ENCODE results near the gene ALPL.

ALPL gene

GRCh38 chr1:21573971-21574465 lies 64.8 kb downstream of the ALPL start:
- no peaks in the 10 kb centered on the region for H3K4me1 ChIP-seq (ENCODE audit: low read depth, poor library complexity, severe bottlenecking)
- H3K36me3 ChIP-seq (ENCODE audit: insufficient read depth), result no peaks in the 10 kb centered on the region
- H3K4me3 ChIP-seq (IDR thresholded peaks at IDR 0.05; ENCODE audit: insufficient read depth, low read depth, low read length), result no peak overlapping the region
- H3K27ac ChIP-seq, result no peak overlapping the region
- peaks cover 35% of the 10 kb centered on the region; the same call in 1 of the 2 replicates for H3K27me3 ChIP-seq (ENCODE audit: insufficient read depth, low read depth)
- TF ChIP-seq CTCF (conservative IDR thresholded peaks at IDR 0.05; ENCODE audit: low read depth, low read length), result peak; percentile 30; the same call in 1 of the 2 replicates
- H3K79me2 ChIP-seq (ENCODE audit: insufficient read depth, low read depth), result no peaks in the 10 kb centered on the region
- no peak overlapping the region for H3K4me2 ChIP-seq
- no peak overlapping the region for H2AFZ ChIP-seq (ENCODE audit: low read depth)
- no peak overlapping the region for H3K9ac ChIP-seq
- H4K20me1 ChIP-seq (ENCODE audit: insufficient read depth), result no peaks in the 10 kb centered on the region

- H3K9ac ChIP-seq, result no peak overlapping the region
- no peak overlapping the region for H3K4me2 ChIP-seq
- no peak overlapping the region for H3K27ac ChIP-seq
- TF ChIP-seq CTCF (conservative IDR thresholded peaks at IDR 0.05; ENCODE audit: low read depth, low read length), result no peak
- H3K27me3 ChIP-seq (ENCODE audit: insufficient read depth, low read depth), result peaks cover 39% of the 10 kb centered on the region; the same call in 1 of the 2 replicates
- no peaks in the 10 kb centered on the region for H3K4me1 ChIP-seq (ENCODE audit: low read depth, poor library complexity, severe bottlenecking)
- no peak overlapping the region for H3K4me3 ChIP-seq (IDR thresholded peaks at IDR 0.05; ENCODE audit: insufficient read depth, low read depth, low read length)
- H3K79me2 ChIP-seq (ENCODE audit: insufficient read depth, low read depth), result no peaks in the 10 kb centered on the region
- H2AFZ ChIP-seq (ENCODE audit: low read depth), result no peak overlapping the region
- H4K20me1 ChIP-seq (ENCODE audit: insufficient read depth), result no peaks in the 10 kb centered on the region
- no peaks in the 10 kb centered on the region for H3K36me3 ChIP-seq (ENCODE audit: insufficient read depth)
Measured at GRCh38 chr1:21574466-21575151, 65.4 kb downstream of the ALPL start.

GRCh38 chr1:21575351-21575942 lies 66.2 kb downstream of the ALPL start:
- Histone ChIP-seq H3K27me3 (ENCODE audit: insufficient read depth, low read depth) (peaks cover 47% of the 10 kb centered on the region), H3K4me2 (no peak overlapping the region), H3K36me3 (ENCODE audit: insufficient read depth) (no peaks in the 10 kb centered on the region), H3K4me3 (IDR thresholded peaks at IDR 0.05; ENCODE audit: insufficient read depth, low read depth, low read length) (no peak overlapping the region), H3K79me2 (ENCODE audit: insufficient read depth, low read depth) (no peaks in the 10 kb centered on the region), H3K27ac (no peak overlapping the region), H2AFZ (ENCODE audit: low read depth) (no peak overlapping the region), H4K20me1 (ENCODE audit: insufficient read depth) (no peaks in the 10 kb centered on the region), H3K4me1 (ENCODE audit: low read depth, poor library complexity, severe bottlenecking) (no peaks in the 10 kb centered on the region), H3K9ac (no peak overlapping the region)
- no peak for TF ChIP-seq CTCF (conservative IDR thresholded peaks at IDR 0.05; ENCODE audit: low read depth, low read length)

DNA sequence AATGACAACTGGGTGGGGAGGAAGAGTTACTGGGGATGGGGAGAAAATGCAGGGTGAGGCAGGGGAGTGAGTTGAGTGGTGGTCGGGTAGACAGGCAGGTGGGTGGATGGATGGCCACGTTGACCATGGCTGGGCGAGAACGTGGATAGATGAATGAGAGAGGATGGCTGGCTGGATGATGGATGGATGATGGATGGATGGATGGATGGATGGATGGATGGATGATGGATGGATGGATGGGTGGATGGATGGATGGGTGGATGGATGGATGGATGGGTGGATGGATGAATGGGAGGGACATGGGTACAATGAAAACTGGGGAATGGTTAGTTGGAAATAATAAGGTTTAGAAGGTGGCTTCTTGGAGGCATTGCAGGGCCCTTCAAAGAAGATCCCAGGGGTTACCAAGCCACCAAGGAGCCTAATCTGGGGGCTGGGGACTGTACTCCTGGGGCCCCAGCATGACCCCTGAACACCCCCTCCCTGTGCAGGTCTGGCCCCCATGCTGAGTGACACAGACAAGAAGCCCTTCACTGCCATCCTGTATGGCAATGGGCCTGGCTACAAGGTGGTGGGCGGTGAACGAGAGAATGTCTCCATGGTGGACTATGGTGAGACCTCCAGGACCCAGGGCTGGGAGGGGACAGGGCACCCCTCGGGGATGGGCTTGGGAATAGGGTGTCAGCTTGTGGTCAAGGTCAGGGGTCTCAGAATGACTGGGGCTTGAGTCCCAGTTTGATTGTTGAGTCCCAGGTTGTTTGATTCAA lies 67.0 kb downstream of the ALPL start:
- no peak overlapping the region for H2AFZ ChIP-seq (ENCODE audit: low read depth)
- H3K36me3 ChIP-seq (ENCODE audit: insufficient read depth), result no peaks in the 10 kb centered on the region
- H3K9ac ChIP-seq, result no peak overlapping the region
- no peak overlapping the region for H3K4me3 ChIP-seq (IDR thresholded peaks at IDR 0.05; ENCODE audit: insufficient read depth, low read depth, low read length)
- no peak overlapping the region for H3K27ac ChIP-seq
- H3K79me2 ChIP-seq (ENCODE audit: insufficient read depth, low read depth), result no peaks in the 10 kb centered on the region
- no peak for TF ChIP-seq CTCF (conservative IDR thresholded peaks at IDR 0.05; ENCODE audit: low read depth, low read length)
- no peaks in the 10 kb centered on the region for H3K4me1 ChIP-seq (ENCODE audit: low read depth, poor library complexity, severe bottlenecking)
- peaks cover 53% of the 10 kb centered on the region for H3K27me3 ChIP-seq (ENCODE audit: insufficient read depth, low read depth)
- no peak overlapping the region for H3K4me2 ChIP-seq
- no peaks in the 10 kb centered on the region for H4K20me1 ChIP-seq (ENCODE audit: insufficient read depth)
